Endothelial cell (in vitro differentiated cells): ENCODE data around the gene TMEM87A. TPM values are rescaled to one million over a fixed set of nuclear protein-coding genes. Genes with fewer than 3 reads are reported as not detected.

ENCODE experiments used
- DNase-seq: peaks from one replicate; pipeline ENCODE4 v3.0.0; 2021; ENCODE audit warnings: low spot score
- H3K27ac Mint-ChIP-seq: one replicate; pipeline ENCODE4 v1.8.0; 2021; ENCODE audit warnings: mixed read lengths, inconsistent platforms; ENCODE audit not compliant: unreplicated experiment
- H3K27me3 Mint-ChIP-seq: one replicate; pipeline ENCODE4 v1.8.0; 2021; ENCODE audit warnings: mild to moderate bottlenecking, moderate library complexity, mixed read lengths, inconsistent platforms; ENCODE audit not compliant: unreplicated experiment
- H3K36me3 Mint-ChIP-seq: one replicate; pipeline ENCODE4 v1.8.0; 2021; ENCODE audit warnings: mild to moderate bottlenecking, low read depth, mixed read lengths, inconsistent platforms; ENCODE audit not compliant: unreplicated experiment
- H3K4me1 Mint-ChIP-seq: one replicate; pipeline ENCODE4 v1.8.0; 2021; ENCODE audit warnings: mild to moderate bottlenecking, mixed read lengths, inconsistent platforms; ENCODE audit not compliant: unreplicated experiment
- H3K4me3 Mint-ChIP-seq: one replicate; pipeline ENCODE4 v1.8.0; 2021; ENCODE audit warnings: mild to moderate bottlenecking, mixed read lengths, inconsistent platforms; ENCODE audit not compliant: unreplicated experiment
- H3K9me3 Mint-ChIP-seq: one replicate; pipeline ENCODE4 v1.8.0; 2021; ENCODE audit warnings: mixed read lengths, inconsistent platforms; ENCODE audit not compliant: unreplicated experiment
- CTCF ChIP-seq: fragments of 200-600 bp; sonication (generic); IDR thresholded peaks from one replicate; pipeline ENCODE4 v1.5.0; 2021; ENCODE audit warnings: antibody characterized with exemption; ENCODE audit not compliant: unreplicated experiment
- total RNA-seq: library from RNA; stranded (reverse); fragmentation: NEBNext Ultra II Directional; extraction: Animal tissue kit (Norgen Biotek cat#: 25700); gene quantifications from one replicate; pipeline ENCODE4 v1.2.1, GENCODE V29; 2021; ENCODE audit not compliant: unreplicated experiment

TMEM87A gene
- total RNA-seq, 1 donor from 2014 or later = 29.1 TPM

- Mint-ChIP-seq H3K4me3 (no peak overlapping the region), H3K27me3 (no peaks in the 10 kb centered on the region), H3K27ac (no peak overlapping the region), H3K36me3 (peaks cover 3% of the 10 kb centered on the region), H3K4me1 (peaks cover 3% of the 10 kb centered on the region), H3K9me3 (no peaks in the 10 kb centered on the region)
- no peak for DNase-seq
- no peak for TF ChIP-seq CTCF
Measured at GRCh38 chr15:42282344-42282743, 9.1 kb upstream of the TMEM87A start.

GRCh38 chr15:42279234-42279723, 6.0 kb upstream of the TMEM87A start:
- Mint-ChIP-seq H3K4me1 (peaks cover 20% of the 10 kb centered on the region), H3K27me3 (no peaks in the 10 kb centered on the region), H3K4me3 (no peak overlapping the region), H3K36me3 (peaks cover 4% of the 10 kb centered on the region), H3K27ac (no peak overlapping the region), H3K9me3 (no peaks in the 10 kb centered on the region)
- no peak for DNase-seq
- TF ChIP-seq CTCF = no peak

- Mint-ChIP-seq H3K9me3 (no peaks in the 10 kb centered on the region), H3K27me3 (peaks cover 3% of the 10 kb centered on the region), H3K4me3 (no peak overlapping the region), H3K36me3 (peaks cover 7% of the 10 kb centered on the region), H3K4me1 (peaks cover 33% of the 10 kb centered on the region), H3K27ac (no peak overlapping the region)
- no peak for DNase-seq
- no peak for TF ChIP-seq CTCF
Measured at GRCh38 chr15:42276762-42277161, 3.5 kb upstream of the TMEM87A start.

GRCh38 chr15:42275780-42276391, 2.7 kb upstream of the TMEM87A start:
- Mint-ChIP-seq H3K27ac (no peak overlapping the region), H3K4me1 (peaks cover 33% of the 10 kb centered on the region), H3K36me3 (peaks cover 10% of the 10 kb centered on the region), H3K4me3 (no peak overlapping the region), H3K27me3 (peaks cover 3% of the 10 kb centered on the region), H3K9me3 (no peaks in the 10 kb centered on the region)
- no peak for TF ChIP-seq CTCF
- no peak for DNase-seq

- Mint-ChIP-seq H3K27ac (peak overlapping the region; percentile 99), H3K36me3 (peaks cover 12% of the 10 kb centered on the region), H3K4me1 (peaks cover 30% of the 10 kb centered on the region)
Measured at GRCh38 chr15:42274702-42274989, 1.4 kb upstream of the TMEM87A start.

More at GRCh38 chr15:42274702-42274989, 1.4 kb upstream of the TMEM87A start:
- TF ChIP-seq CTCF = no peak
- Mint-ChIP-seq H3K27me3 (peaks cover 3% of the 10 kb centered on the region), H3K4me3 (peak overlapping the region; percentile 99), H3K9me3 (no peaks in the 10 kb centered on the region)
- DNase-seq = no peak
